NCI-H1436 treated with DMSO at 0.1 percent for 48 hours (cell line): ENCODE measurements around the gene MPV17L.
"Not testable (repeated sequence)": the region's sequence is repeated elsewhere in the genome, so short reads cannot be mapped to it uniquely, and the experiment has no call there.

Experiments used
- DNase-seq: peaks from one replicate; lab custom pipeline; 2025; lab: John Stamatoyannopoulos, UW

MPV17L gene

GRCh38 chr16:15451098-15451731 is 55.7 kb downstream of the MPV17L start:
- DNase-seq = no peak

- no peak for DNase-seq
Observed at GRCh38 chr16:15452246-15452855, 56.8 kb downstream of the MPV17L start.

GRCh38 chr16:15453296-15453695 is 57.7 kb downstream of the MPV17L start:
- not testable (repeated sequence) for DNase-seq

DNA sequence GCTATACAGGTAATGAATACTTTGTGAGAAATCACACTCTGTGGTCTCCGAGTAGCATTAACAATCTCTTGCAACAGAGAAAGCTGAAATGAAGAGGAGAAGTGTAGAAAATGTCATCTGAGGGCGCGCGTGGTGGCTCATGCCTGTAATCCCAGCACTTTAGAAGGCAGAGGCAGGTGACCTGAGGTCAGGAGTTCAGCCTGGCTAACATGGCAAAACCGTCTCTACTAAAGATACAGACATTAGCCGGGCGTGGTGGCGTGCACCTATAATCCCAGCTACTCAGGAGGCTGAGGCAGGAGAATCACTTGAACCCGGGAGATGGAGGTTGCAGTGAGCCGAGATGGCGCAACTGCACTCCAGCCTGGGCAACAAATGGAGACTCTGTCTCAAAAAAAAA is 59.4 kb downstream of the MPV17L start:
- DNase-seq = not testable (repeated sequence)

GRCh38 chr16:15457400-15457799 is 61.8 kb downstream of the MPV17L start:
- no peak for DNase-seq

DNA sequence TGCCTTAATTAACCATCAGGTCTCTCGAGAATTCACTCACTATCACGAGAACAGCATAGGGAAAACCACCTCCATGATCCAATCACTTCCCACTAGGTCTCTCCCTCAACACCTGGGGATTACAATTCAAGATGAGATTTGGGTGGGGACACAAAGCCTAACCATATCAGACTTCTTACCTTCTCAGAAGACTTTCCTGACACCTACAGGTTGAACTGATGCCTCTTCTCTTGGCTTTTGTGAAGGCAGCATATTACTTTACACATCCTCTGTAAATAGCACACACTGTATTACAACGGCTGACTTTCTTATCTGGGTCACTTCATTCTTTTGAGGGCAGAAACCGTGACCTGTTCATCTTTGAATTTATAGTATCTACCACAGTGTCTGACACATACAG is 62.4 kb downstream of the MPV17L start:
- DNase-seq = no peak

- no peak for DNase-seq
Observed at GRCh38 chr16:15459791-15460190, 64.2 kb downstream of the MPV17L start.

DNA sequence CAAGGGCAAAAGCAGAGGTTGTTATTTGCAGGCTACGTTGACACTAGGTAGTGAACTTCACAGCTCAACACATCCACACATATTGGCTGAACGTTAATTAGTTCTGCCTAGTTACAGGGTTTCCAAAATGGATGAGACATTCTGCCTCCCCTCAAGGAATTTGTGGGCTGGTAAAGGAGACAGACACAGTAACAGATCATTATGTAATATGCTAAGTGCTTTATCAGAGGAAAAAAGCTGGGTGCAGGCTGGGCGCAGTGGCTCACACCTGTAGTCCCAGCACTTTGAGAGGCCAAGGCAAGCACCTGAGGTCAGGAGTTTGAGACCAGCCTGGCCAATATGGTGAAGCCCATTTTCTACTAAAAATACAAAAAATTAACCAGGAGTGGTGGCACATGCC is 65.0 kb downstream of the MPV17L start:
- DNase-seq = no peak

DNA sequence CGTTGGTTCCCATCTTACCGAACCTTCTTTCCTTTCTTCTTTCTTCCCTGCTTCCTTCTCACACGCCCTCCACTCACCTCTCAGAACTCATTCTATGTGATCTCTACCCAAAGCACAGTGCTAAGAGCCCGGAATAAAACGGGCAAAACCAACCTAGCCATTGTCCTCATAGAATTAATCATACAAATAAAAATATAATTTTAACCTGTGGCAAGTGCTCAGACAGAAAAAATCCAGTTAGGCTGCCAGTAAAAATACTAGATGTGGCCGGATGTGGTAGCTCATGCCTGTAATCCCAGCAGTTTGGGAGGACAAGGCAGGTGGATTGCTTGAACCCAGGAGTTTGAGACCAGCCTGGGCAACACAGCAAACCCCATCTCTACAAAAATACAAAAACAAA is 65.8 kb downstream of the MPV17L start:
- DNase-seq = no peak
